Activated CD4-positive, alpha-beta T cell treated with anti-CD3 and anti-CD28 coated beads, Interleukin-2, amount 10 ng/mL, durations not matched to agents 24 days and 14 days (primary cell): ENCODE measurements around the gene TRPV6. TPM values are rescaled to one million over a fixed set of nuclear protein-coding genes. Genes with fewer than 3 reads are reported as not detected.

Experiments used
- DNase-seq: peaks from one replicate; pipeline ENCODE4 v3.0.0; 2022
- H3K27ac Mint-ChIP-seq: one replicate; pipeline ENCODE4 v1.8.0; 2022; ENCODE audit warnings: mild to moderate bottlenecking, mixed read lengths
- H3K27me3 Mint-ChIP-seq: one replicate; pipeline ENCODE4 v1.8.0; 2022; ENCODE audit warnings: mixed read lengths
- H3K36me3 Mint-ChIP-seq: one replicate; pipeline ENCODE4 v1.8.0; 2022; ENCODE audit warnings: low read depth, mild to moderate bottlenecking, mixed read lengths
- H3K4me1 Mint-ChIP-seq: one replicate; pipeline ENCODE4 v1.8.0; 2021; ENCODE audit warnings: mixed read lengths
- H3K4me3 Mint-ChIP-seq: one replicate; pipeline ENCODE4 v1.8.0; 2022; ENCODE audit warnings: mild to moderate bottlenecking, moderate library complexity, mixed read lengths
- H3K9me3 Mint-ChIP-seq: one replicate; pipeline ENCODE4 v1.8.0; 2021; ENCODE audit warnings: mixed read lengths
- intact Hi-C: fragments of 100-400 bp; cut with micrococcal nuclease; formaldehyde crosslinking; loops from one replicate; pipeline ENCODE4 v1.15.1; 2023
- total RNA-seq: library from RNA; stranded (reverse); gene quantifications from 2 replicates; pipeline ENCODE4 v1.2.3, GENCODE V29; 2022

Gene TRPV6
- not detected in 2 replicates for total RNA-seq

DNA sequence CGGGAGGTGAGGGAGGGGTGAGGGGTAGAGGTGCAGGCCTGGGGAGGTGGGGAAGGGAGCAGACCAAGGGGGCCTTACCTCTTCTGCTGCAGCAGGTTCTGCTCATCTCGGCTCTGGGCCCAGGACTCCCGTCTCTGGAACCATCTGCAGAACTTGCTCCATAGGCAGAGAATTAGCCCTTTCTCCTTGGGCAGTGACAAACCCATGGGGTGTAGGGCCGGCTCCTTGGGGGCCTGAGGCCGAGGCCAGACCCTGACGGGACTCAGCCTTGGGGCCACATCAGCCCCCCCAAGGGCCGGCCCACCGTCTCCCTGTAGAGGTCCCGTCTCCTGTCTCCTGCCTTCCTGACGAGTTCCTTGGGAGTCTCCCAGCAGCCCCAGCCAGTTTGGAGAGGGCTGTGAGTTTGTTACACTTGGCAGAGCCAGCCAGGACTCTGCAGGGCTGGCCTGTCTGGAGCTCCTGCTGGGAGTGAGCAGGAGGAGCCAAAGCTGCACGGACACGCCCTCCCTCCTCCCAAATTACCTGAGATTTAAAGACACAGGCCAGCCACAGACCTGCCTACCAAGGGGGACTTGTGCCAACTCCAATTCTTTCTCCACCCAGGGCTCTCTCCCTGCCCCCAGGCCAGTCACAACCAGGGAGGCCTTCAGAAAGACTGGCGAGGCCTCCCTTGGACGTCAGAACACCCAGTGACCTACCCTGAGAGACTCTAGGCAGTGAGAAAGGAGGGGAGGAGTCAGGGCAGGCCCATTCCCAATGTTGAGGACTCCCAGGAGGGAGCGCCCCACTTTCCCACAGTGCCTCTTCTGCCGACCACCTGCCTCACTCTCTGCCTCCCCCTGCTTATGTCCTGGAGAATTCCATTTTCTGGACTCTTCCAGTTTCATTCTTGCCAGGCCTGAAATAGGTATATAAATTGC, at the start of gene TRPV6:
TSS of gene TRPV6 (minus strand) at position 435 of the 920 bp plus-strand sequence.
- H3K4me3 Mint-ChIP-seq = no peak within 1 kb of the TSS
- no peaks in the 10 kb centered on the region for H3K9me3 Mint-ChIP-seq
- H3K27ac Mint-ChIP-seq = no peak within 1 kb of the TSS
- no peaks in the 10 kb centered on the region for H3K36me3 Mint-ChIP-seq
- DNase-seq = no peak
- no peaks in the 10 kb centered on the region for H3K4me1 Mint-ChIP-seq
- no peaks in the 10 kb centered on the region for H3K27me3 Mint-ChIP-seq
- intact Hi-C loops = no loop called here

- H3K36me3 Mint-ChIP-seq = no peaks in the 10 kb centered on the region
- no peaks in the 10 kb centered on the region for H3K4me1 Mint-ChIP-seq
- DNase-seq = no peak
- H3K4me3 Mint-ChIP-seq = no peak overlapping the region
- no peak overlapping the region for H3K27ac Mint-ChIP-seq
- H3K9me3 Mint-ChIP-seq = no peaks in the 10 kb centered on the region
- no peaks in the 10 kb centered on the region for H3K27me3 Mint-ChIP-seq
- intact Hi-C loops = no loop called here
These were observed 48.5 kb upstream of the TRPV6 start for GRCh38 chr7:142934056-142934455.

DNA sequence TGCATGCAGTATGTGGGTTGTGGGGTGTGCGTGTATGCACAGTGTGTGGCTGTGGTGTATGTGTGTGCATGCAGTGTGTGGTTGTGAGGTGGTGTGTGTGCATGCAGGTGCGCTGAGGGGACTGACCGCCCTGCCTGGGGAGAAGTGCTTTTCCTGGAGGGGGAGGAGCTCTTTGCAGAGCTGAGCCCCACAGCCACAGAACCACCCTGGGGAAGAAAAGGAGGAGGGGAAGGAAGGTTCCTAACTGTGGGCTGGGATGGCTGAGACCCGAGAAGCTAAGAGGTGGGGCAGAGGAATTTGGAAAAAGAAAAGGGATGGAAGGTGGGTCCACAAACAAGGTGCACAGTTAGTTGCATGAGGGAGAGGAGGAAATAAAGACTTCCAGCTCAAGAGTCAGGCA, 48.1 kb upstream of the TRPV6 start, which contains the start of gene TRPV5:
TSS of gene TRPV5 (minus strand) at position 123 of the 400 bp plus-strand sequence. CDS start 287 bp downstream, outside the sequence.
- Mint-ChIP-seq H3K9me3 (no peaks in the 10 kb centered on the region), H3K4me1 (no peaks in the 10 kb centered on the region), H3K27ac (no peak within 1 kb of the TSS), H3K27me3 (no peaks in the 10 kb centered on the region), H3K36me3 (no peaks in the 10 kb centered on the region), H3K4me3 (no peak within 1 kb of the TSS)
- intact Hi-C loops = no loop called here
- no peak for DNase-seq

DNA sequence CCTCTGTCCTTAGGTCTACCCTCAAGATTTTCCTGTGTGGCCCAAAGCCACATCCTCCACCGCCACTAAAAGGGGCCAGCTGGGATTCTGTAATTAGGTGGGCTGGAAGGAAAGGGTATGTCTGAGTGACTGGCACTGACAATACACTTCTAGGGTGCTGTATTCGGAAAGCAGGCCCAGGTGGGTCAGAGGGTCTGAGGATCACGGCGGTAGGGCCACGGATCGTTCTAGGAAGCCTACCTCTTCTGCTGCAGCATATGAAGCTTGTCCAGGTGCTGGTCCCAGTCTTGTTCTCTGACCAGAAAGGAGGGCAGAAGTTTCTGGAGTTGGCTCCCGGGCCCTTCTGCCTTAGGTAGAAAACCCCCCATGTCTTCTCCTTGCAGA, 47.5 kb upstream of the TRPV6 start:
- no peak for DNase-seq
- Mint-ChIP-seq H3K9me3 (no peaks in the 10 kb centered on the region), H3K4me1 (no peaks in the 10 kb centered on the region), H3K27ac (no peak overlapping the region), H3K4me3 (no peak overlapping the region), H3K27me3 (no peaks in the 10 kb centered on the region), H3K36me3 (no peaks in the 10 kb centered on the region)
- intact Hi-C loops = no loop called here

GRCh38 chr7:142932386-142933091, 47.0 kb upstream of the TRPV6 start:
- Mint-ChIP-seq H3K4me3 (no peak overlapping the region), H3K27me3 (no peaks in the 10 kb centered on the region), H3K36me3 (no peaks in the 10 kb centered on the region), H3K27ac (no peak overlapping the region), H3K4me1 (no peaks in the 10 kb centered on the region), H3K9me3 (no peaks in the 10 kb centered on the region)
- no peak for DNase-seq
- intact Hi-C loops = no loop called here

- intact Hi-C loops = no loop called here
- Mint-ChIP-seq H3K27me3 (no peaks in the 10 kb centered on the region), H3K36me3 (no peaks in the 10 kb centered on the region), H3K4me1 (no peaks in the 10 kb centered on the region), H3K27ac (no peak overlapping the region), H3K4me3 (no peak overlapping the region), H3K9me3 (no peaks in the 10 kb centered on the region)
- DNase-seq = no peak
These were observed 44.7 kb upstream of the TRPV6 start for GRCh38 chr7:142930126-142930730.

GRCh38 chr7:142927949-142928348, 42.4 kb upstream of the TRPV6 start:
- DNase-seq = no peak
- peaks cover 8% of the 10 kb centered on the region for H3K27me3 Mint-ChIP-seq
- no peaks in the 10 kb centered on the region for H3K4me1 Mint-ChIP-seq

GRCh38 chr7:142927085-142927745, 41.7 kb upstream of the TRPV6 start:
- peaks cover 8% of the 10 kb centered on the region for H3K27me3 Mint-ChIP-seq
- no peaks in the 10 kb centered on the region for H3K36me3 Mint-ChIP-seq
- H3K27ac Mint-ChIP-seq = no peak overlapping the region
- H3K9me3 Mint-ChIP-seq = no peaks in the 10 kb centered on the region
- no peak overlapping the region for H3K4me3 Mint-ChIP-seq
- intact Hi-C loops = no loop called here
- DNase-seq = no peak
- H3K4me1 Mint-ChIP-seq = no peaks in the 10 kb centered on the region

More at GRCh38 chr7:142927949-142928348, 42.4 kb upstream of the TRPV6 start:
- H3K9me3 Mint-ChIP-seq = no peaks in the 10 kb centered on the region
- H3K27ac Mint-ChIP-seq = no peak overlapping the region
- H3K36me3 Mint-ChIP-seq = no peaks in the 10 kb centered on the region
- intact Hi-C loops = no loop called here
- H3K4me3 Mint-ChIP-seq = no peak overlapping the region

DNA sequence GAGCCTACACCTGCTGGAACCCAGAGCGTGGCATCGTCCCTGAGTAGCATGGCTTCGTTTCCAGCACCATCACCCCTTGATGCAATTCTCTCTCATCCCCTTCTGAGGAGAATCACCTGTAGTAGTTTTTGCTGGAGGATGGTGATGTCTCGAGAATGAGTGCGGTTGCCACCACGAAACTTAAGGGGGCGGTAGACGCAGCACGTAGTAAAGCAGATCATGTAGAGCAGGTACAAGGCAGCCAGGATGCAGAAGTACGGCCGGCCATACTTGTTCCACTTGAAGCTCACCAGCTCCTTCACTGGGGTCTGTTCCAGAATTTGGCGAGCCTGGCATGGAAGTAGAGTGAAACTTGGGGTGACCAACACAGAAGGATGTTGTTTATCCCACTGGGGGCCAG, 39.9 kb upstream of the TRPV6 start:
- H3K27ac Mint-ChIP-seq = no peak overlapping the region

DNA sequence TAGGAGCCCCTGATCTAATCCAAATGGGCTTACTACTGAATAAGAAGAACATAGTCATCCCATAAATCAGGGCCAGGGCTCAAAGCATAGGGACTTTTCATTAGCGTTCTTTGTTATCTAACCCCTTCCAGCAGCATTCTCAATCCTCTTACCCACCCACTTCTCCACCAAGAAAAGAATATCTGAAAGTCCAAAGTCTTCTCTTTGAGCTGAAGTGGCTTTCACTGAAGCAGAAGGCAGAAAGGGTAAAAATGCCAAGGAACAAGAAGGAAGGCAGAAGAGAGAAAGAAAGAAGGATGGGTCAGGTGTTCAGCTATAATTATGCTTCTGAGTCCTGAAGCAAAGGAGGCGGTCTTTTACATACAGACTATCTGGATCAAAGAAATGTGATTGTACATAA, 37.8 kb upstream of the TRPV6 start:
- intact Hi-C loops = no loop called here
- H3K27ac Mint-ChIP-seq = no peak overlapping the region
- H3K27me3 Mint-ChIP-seq = peaks cover 19% of the 10 kb centered on the region
- no peak for DNase-seq
- no peaks in the 10 kb centered on the region for H3K4me1 Mint-ChIP-seq
- no peak overlapping the region for H3K4me3 Mint-ChIP-seq
- no peaks in the 10 kb centered on the region for H3K9me3 Mint-ChIP-seq
- H3K36me3 Mint-ChIP-seq = no peaks in the 10 kb centered on the region

More for the DNA sequence above, 39.9 kb upstream of the TRPV6 start:
- no peak for DNase-seq
- Mint-ChIP-seq H3K9me3 (no peaks in the 10 kb centered on the region), H3K4me3 (no peak overlapping the region), H3K4me1 (no peaks in the 10 kb centered on the region), H3K36me3 (no peaks in the 10 kb centered on the region), H3K27me3 (peaks cover 10% of the 10 kb centered on the region)
- intact Hi-C loops = no loop called here

DNA sequence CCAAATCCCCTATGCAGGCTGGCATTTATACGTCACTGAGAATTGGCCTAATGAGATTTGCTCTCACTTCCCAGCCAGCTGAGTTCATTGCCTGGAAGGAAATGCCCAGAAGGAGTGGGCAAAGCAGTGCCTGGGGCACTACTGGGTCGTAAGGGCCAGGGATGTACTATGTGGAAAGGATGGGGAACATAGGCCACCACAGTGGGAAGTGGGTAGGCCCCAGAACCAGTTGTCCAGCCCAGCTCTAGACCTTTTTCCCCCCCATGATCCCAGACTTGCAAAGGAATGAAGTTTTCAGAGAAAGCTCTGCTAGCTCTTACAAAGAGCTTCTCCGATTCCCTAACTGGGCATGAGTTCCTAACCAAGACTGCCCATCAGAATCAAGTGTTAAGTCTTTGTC, 34.1 kb upstream of the TRPV6 start:
- intact Hi-C loops = no loop called here

GRCh38 chr7:142918901-142919300, 33.4 kb upstream of the TRPV6 start:
- no peak for DNase-seq
- Mint-ChIP-seq H3K9me3 (no peaks in the 10 kb centered on the region), H3K4me1 (no peaks in the 10 kb centered on the region), H3K36me3 (no peaks in the 10 kb centered on the region), H3K27ac (no peak overlapping the region), H3K27me3 (peaks cover 30% of the 10 kb centered on the region), H3K4me3 (no peak overlapping the region)
- intact Hi-C loops = no loop called here

More for the DNA sequence above, 34.1 kb upstream of the TRPV6 start:
- no peaks in the 10 kb centered on the region for H3K36me3 Mint-ChIP-seq
- H3K4me3 Mint-ChIP-seq = no peak overlapping the region
- peaks cover 25% of the 10 kb centered on the region for H3K27me3 Mint-ChIP-seq
- H3K27ac Mint-ChIP-seq = no peak overlapping the region
- no peak for DNase-seq
- no peaks in the 10 kb centered on the region for H3K4me1 Mint-ChIP-seq
- H3K9me3 Mint-ChIP-seq = no peaks in the 10 kb centered on the region

- H3K9me3 Mint-ChIP-seq = no peaks in the 10 kb centered on the region
- no peak overlapping the region for H3K27ac Mint-ChIP-seq
- H3K4me3 Mint-ChIP-seq = no peak overlapping the region
- intact Hi-C loops = no loop called here
- no peaks in the 10 kb centered on the region for H3K4me1 Mint-ChIP-seq
- H3K27me3 Mint-ChIP-seq = peaks cover 26% of the 10 kb centered on the region
- DNase-seq = no peak
- no peaks in the 10 kb centered on the region for H3K36me3 Mint-ChIP-seq
These were observed 31.9 kb upstream of the TRPV6 start for GRCh38 chr7:142917447-142917846.
